Kidney (tissue), 14 donors: ENCODE results near the gene SLN. TPM values are rescaled to one million over a fixed set of nuclear protein-coding genes. Genes with fewer than 3 reads are reported as not detected.

Source experiments
- DNase-seq, 5 donors: peaks; one replicate each; pipeline ENCODE4 v3.0.0-alpha.2; 2013 to 2020
- FAIRE-seq: peaks from 2 replicates; lab custom pipeline; 2012; peaks lifted over from hg19 to GRCh38; lab: Jason Lieb, UNC
- H3K27ac ChIP-seq, 2 donors: one replicate each; pipeline ENCODE4 v1.7.0; 2013; ENCODE audit warnings: low read depth in 2 of 2, low read length in 2 of 2, inconsistent platforms in 1 of 2
- H3K27me3 ChIP-seq: one replicate; pipeline ENCODE4 v1.7.1; 2013; ENCODE audit warnings: low read length, inconsistent platforms; ENCODE audit not compliant: control insufficient read depth, insufficient read depth
- H3K36me3 ChIP-seq, 3 donors: one replicate each; pipeline versions ENCODE4 v1.7.0 to v1.7.1; 2013; ENCODE audit warnings: low read length in 3 of 3, control low read depth in 1 of 3, inconsistent platforms in 1 of 3; ENCODE audit not compliant: insufficient read depth in 3 of 3, control insufficient read depth in 2 of 3
- H3K4me1 ChIP-seq, 3 donors: one replicate each; pipeline versions ENCODE4 v1.7.0 to v1.7.1; 2013; ENCODE audit warnings: low read length in 3 of 3, inconsistent platforms in 1 of 3, low read depth in 1 of 3; ENCODE audit not compliant: control insufficient read depth in 2 of 3, insufficient read depth in 2 of 3
- H3K4me3 ChIP-seq, 3 donors: one replicate each; pipeline versions ENCODE4 v1.7.0 to v1.8.1; 2013; ENCODE audit warnings: low read length in 3 of 3, control low read depth in 1 of 3, inconsistent platforms in 1 of 3
- H3K9ac ChIP-seq, 3 donors: one replicate each; pipeline versions ENCODE4 v1.7.0 to v1.7.1; 2013; ENCODE audit warnings: low read length in 3 of 3, control low read depth in 1 of 3, inconsistent platforms in 1 of 3
- H3K9me3 ChIP-seq, 3 donors: one replicate each; pipeline versions ENCODE4 v1.7.0 to v1.7.1; 2013; ENCODE audit warnings: low read length in 3 of 3, control low read depth in 1 of 3, inconsistent platforms in 1 of 3; ENCODE audit not compliant: control insufficient read depth in 2 of 3, insufficient read depth in 1 of 3
- CTCF ChIP-seq: IDR thresholded peaks from 3 replicates; pipeline ENCODE4 v1.5.1; 2012; ENCODE audit warnings: mild to moderate bottlenecking, moderate library complexity, borderline replicate concordance; ENCODE audit not compliant: insufficient read depth; ENCODE audit errors: extremely low read depth
- intact Hi-C: fragments of 100-400 bp; cut with DNase I; formaldehyde crosslinking; loops from one replicate; pipeline ENCODE4 v1.11.1; 2022
- polyA plus RNA-seq: library from polyadenylated mRNA; stranded (reverse); fragments of 350-450 nt; fragmentation: Illumina TruSeq; extraction: RNeasy Lipid Tissue Mini Kit (QIAGEN cat#74804); gene quantifications from one replicate; pipeline ENCODE4 v1.2.3, GENCODE V29; 2014; ENCODE audit warnings: low read depth, low replicate concordance; ENCODE audit not compliant: insufficient read depth
- total RNA-seq: library from RNA; stranded (reverse); fragmentation: NEBNext Ultra II Directional; extraction: Animal tissue kit (Norgen Biotek cat#: 25700); gene quantifications from one replicate; pipeline ENCODE4 v1.2.1, GENCODE V29; 2021
- donor health status: control.
- donor health status: control.
- donor health status: control.
- donor health status: control.
- donor health status: control.
- donor health status: DM: yes; HTN: yes; CAD: no.
- donor health status: Normal renal cell carcinoma (clear cell type).

The SLN gene
- total and polyA plus RNA-seq, 2 donors from 2014 or later = not detected

DNA sequence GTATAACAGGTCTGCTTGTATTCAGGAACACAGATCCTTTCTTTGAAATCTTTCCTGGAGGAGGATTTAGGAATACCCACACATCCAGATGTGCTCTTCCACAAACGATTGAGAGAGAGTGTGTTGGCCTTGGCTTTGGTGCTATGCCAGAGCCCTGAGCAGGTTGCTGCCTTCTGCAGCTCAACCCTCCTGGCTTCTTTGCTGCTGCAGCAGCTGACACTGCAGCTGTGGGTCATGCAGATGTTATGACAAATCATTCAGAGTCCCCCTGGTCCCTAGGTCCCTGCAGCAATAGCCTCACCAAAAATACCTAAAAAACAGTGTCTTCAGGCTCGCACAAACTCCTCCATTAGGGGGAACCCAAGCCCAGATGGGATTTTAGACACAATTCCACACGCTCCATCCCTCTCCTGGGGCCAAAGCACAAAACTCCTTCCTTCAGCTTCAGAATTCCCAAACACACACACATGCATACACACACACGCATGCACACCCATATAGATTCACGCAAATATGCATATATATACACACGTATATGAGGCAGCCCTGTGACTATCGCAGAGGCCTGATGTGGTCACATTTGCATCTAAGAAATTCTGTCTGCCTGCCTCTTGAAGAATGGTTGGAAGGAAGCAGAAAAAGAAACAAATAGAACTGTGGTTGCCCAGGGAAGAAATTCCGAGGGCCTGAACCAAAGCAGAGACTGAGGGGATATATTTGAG, 35.4 kb downstream of the SLN start:
- no peaks in the 10 kb centered on the region for H3K9me3 ChIP-seq
- no peaks in the 10 kb centered on the region for H3K27me3 ChIP-seq
- intact Hi-C loops = no loop called here
- H3K27ac ChIP-seq = no peak overlapping the region
- TF ChIP-seq CTCF = no peak
- DNase-seq (no peak), FAIRE-seq (no peak)
- no peak overlapping the region for H3K9ac ChIP-seq
- H3K36me3 ChIP-seq = no peaks in the 10 kb centered on the region
- H3K4me1 ChIP-seq = no peaks in the 10 kb centered on the region
- no peak overlapping the region for H3K4me3 ChIP-seq

DNA sequence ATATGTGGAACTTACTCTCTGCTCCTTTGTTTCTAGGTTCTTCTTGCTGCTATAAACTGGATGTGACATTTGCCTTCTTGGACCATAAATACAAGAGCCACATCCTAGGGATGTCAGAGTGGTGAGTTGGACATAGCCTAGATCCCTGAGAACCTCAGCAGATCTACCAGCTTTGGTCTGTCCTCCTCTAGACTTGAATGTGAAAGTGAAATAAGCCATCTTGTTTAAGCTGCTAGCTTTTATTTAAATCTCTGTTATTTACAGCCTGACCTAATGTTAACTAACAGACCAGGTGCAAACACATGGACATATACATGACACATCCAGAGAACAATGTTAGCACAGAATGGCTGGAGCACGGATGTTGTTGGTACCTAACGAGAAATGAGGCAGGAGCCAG, 36.0 kb downstream of the SLN start:
- no peak for TF ChIP-seq CTCF
- no peak for DNase-seq
- FAIRE-seq = no peak
- intact Hi-C loops = no loop called here
- Histone ChIP-seq H3K4me3 (no peak overlapping the region), H3K9me3 (no peaks in the 10 kb centered on the region), H3K27ac (no peak overlapping the region), H3K36me3 (no peaks in the 10 kb centered on the region), H3K27me3 (no peaks in the 10 kb centered on the region), H3K4me1 (no peaks in the 10 kb centered on the region), H3K9ac (no peak overlapping the region)

DNA sequence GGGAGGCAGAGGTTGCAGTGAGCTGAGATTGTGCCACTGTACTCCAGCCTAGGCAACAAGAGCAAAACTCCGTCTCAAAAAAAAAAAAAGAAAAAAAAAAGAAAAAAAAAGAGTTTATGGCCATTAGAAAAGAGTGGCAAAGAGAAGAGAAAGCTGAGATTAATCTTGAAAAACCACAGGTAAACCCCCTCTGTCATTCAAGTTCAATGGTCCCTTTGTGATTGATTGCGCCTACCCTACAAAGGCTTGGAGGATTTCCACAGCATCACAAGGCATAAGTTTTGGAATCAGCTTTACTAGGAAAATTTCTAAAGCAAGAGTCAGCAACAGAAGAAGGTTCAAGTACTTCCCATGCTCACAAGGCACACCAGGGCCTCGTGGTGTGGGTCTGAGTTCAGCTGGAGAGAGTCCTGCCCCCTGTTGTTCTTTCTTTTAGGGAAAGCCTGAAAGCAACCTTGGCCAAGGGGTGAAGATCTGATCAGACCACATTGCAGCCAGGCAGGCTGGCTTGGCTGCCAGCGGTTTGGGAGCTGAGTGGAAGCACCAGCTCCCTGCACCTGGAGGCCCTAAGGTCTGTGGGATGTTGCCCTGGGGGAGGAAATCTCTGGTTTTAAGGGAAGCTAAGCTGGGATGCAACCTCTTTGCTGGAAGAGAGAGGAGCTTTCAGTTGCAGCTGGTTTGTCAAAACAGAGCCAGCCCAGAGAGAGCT, 41.8 kb downstream of the SLN start:
- Histone ChIP-seq H3K36me3 (no peaks in the 10 kb centered on the region), H3K9me3 (no peaks in the 10 kb centered on the region), H3K27ac (no peak overlapping the region), H3K4me1 (no peaks in the 10 kb centered on the region), H3K4me3 (no peak overlapping the region), H3K9ac (no peak overlapping the region), H3K27me3 (no peaks in the 10 kb centered on the region)
- FAIRE-seq (no peak), DNase-seq (no peak)
- intact Hi-C loops = no loop called here
- TF ChIP-seq CTCF = no peak
